Activated CD8-positive, alpha-beta memory T cell treated with anti-CD3 and anti-CD28 coated beads, Interleukin-2, amount 10 ng/mL, durations not matched to agents 7 days and 5 days (primary cell): ENCODE data around the gene NRARP. TPM values are rescaled to one million over a fixed set of nuclear protein-coding genes. Genes with fewer than 3 reads are reported as not detected.
"Not testable (repeated sequence)": the region's sequence is repeated elsewhere in the genome, so short reads cannot be mapped to it uniquely, and the experiment has no call there.

Experiments
- ATAC-seq: fragments of 150-1000 bp; cut with Tn5 transposase; one replicate; pipeline ENCODE4 v1.10.0; 2021; ENCODE audit warnings: moderate library complexity
- CTCF ChIA-PET: fragments of 350-600 bp; sonication (Branson Sonifier 250); formaldehyde crosslinking; loops from one replicate; lab custom pipeline; 2021; ENCODE audit warnings: antibody characterized with exemption; lab: Charles Lee
- DNase-seq: peaks from one replicate; pipeline ENCODE4 v3.0.0-alpha.2; 2020
- H3K27ac Mint-ChIP-seq: one replicate; pipeline ENCODE4 v1.8.0; 2021; ENCODE audit warnings: mild to moderate bottlenecking, mixed read lengths
- H3K27me3 Mint-ChIP-seq: one replicate; pipeline ENCODE4 v1.8.0; 2021; ENCODE audit warnings: mixed read lengths
- H3K36me3 Mint-ChIP-seq: one replicate; pipeline ENCODE4 v1.8.0; 2021; ENCODE audit warnings: mild to moderate bottlenecking, mixed read lengths
- H3K4me1 Mint-ChIP-seq: one replicate; pipeline ENCODE4 v1.8.0; 2021; ENCODE audit warnings: mixed read lengths
- H3K4me3 Mint-ChIP-seq: one replicate; pipeline ENCODE4 v1.8.0; 2021; ENCODE audit warnings: mild to moderate bottlenecking, moderate library complexity, mixed read lengths
- H3K9me3 Mint-ChIP-seq: one replicate; pipeline ENCODE4 v1.8.0; 2022; ENCODE audit warnings: low read depth, mixed read lengths
- total RNA-seq, 2 experiments: library from RNA; stranded (reverse); gene quantifications; one replicate each; pipeline ENCODE4 v1.2.3, GENCODE V29; 2021

NRARP gene, protein sequence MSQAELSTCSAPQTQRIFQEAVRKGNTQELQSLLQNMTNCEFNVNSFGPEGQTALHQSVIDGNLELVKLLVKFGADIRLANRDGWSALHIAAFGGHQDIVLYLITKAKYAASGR
- 1 to 10 TPM; 1.6 to 4.5 TPM for total RNA-seq

DNA sequence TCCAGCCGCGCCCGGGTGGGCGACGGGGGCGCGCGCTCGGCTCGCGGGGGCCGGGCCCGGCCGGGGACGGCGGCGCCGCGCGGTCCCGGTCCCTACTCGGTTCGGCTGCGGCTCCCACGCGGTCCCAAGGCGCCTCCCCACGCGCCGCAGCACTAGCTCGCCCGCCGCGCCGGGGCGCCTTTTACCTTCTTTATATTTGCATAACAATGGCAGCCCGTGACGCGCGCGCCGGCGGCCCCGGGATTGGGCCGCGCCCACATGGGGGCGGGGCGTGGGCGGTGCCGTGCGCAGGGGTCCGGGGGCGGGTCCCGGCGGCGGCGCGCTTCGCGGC, at the start of gene NRARP:
Gene NRARP, minus strand, starts transcription at position 154 of the 331 bp plus-strand sequence. CDS start 343 bp downstream, outside the sequence.
- Mint-ChIP-seq H3K27ac (no peak within 1 kb of the TSS), H3K4me3 (peak within 1 kb of the TSS; percentile 70), H3K36me3 (no peaks in the 10 kb centered on the region), H3K9me3 (no peaks in the 10 kb centered on the region), H3K4me1 (peaks cover 17% of the 10 kb centered on the region), H3K27me3 (peaks cover 32% of the 10 kb centered on the region)
- CTCF ChIA-PET, result interaction anchor here (0.6 to 3.3 kb wide), 25 partner anchors 9 to 255 kb away, joined by 3 to 15 read pairs (median 3); partner anchors contain the start of genes EXD3, NOXA1, NSMF and TOR4A
- ATAC-seq, result peak; percentile 79
- DNase-seq, result peak; percentile 89

DNA sequence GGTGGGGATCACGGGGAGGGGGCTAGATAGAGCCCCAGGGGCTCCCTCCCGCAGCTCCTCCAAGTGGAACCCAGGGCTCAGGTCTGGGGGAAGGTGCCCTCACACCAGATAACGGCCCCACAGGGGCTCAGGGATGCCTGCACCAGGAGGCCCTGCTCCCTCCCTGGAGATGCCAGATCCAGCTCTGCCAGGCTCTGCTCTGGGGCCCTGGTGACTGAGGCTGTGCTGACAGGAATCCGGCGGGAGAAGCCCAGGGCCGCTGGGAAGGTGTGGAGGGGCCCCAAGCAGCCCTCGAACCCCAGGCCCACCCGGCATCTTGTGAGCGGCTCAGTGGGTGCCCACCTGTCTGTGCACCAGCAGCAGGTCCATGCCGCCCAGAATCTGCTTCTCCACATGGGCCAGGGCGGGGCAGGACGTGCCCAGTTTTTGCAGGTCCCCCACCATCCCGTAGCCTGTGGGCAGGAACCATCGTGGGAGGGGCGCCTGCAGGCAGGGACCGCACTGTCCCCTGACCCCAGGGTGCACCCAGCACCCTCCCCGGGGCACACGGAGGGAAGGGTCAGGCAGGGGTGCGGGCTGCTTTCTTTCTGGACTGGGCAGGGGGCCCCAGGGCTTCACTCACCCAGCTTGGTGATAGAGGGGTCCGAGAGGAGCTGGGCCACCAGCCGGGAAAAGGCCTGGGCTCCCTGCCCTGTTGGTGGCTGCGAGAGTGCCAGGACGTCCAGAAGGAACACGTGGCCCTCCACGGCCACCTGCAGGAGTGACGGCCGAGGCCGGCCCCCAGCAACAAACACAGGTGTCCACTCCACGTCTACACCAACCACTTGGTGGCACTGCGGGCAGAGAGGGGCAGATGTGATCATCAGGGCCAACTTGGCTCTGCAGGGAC, 48.9 kb upstream of the NRARP start:
- ATAC-seq, result no peak
- peaks cover 3% of the 10 kb centered on the region for H3K9me3 Mint-ChIP-seq
- DNase-seq, result no peak

GRCh38 chr9:137349471-137350033, 47.5 kb upstream of the NRARP start:
- H3K36me3 Mint-ChIP-seq, result no peaks in the 10 kb centered on the region
- H3K4me1 Mint-ChIP-seq, result no peaks in the 10 kb centered on the region
- no peak overlapping the region for H3K4me3 Mint-ChIP-seq
- no peaks in the 10 kb centered on the region for H3K27me3 Mint-ChIP-seq
- ATAC-seq (no peak), DNase-seq (no peak)
- peaks cover 3% of the 10 kb centered on the region for H3K9me3 Mint-ChIP-seq
- H3K27ac Mint-ChIP-seq, result no peak overlapping the region
- CTCF ChIA-PET, result interaction anchor here (0.6 kb wide), 1 partner anchor 11 kb away, joined by 3 read pairs; no protein-coding TSS in a partner anchor

More for the DNA sequence above, 48.9 kb upstream of the NRARP start:
- Mint-ChIP-seq H3K36me3 (no peaks in the 10 kb centered on the region), H3K4me3 (no peak overlapping the region), H3K27ac (no peak overlapping the region), H3K27me3 (no peaks in the 10 kb centered on the region), H3K4me1 (no peaks in the 10 kb centered on the region)
- CTCF ChIA-PET, result no interaction called here

GRCh38 chr9:137348769-137349470, 46.8 kb upstream of the NRARP start:
- ATAC-seq (no peak), DNase-seq (no peak)
- CTCF ChIA-PET, result interaction anchor here (0.6 kb wide), 1 partner anchor 10 kb away, joined by 3 read pairs; no protein-coding TSS in a partner anchor
- no peaks in the 10 kb centered on the region for H3K27me3 Mint-ChIP-seq
- no peak overlapping the region for H3K27ac Mint-ChIP-seq
- H3K4me1 Mint-ChIP-seq, result no peaks in the 10 kb centered on the region
- no peaks in the 10 kb centered on the region for H3K36me3 Mint-ChIP-seq
- H3K4me3 Mint-ChIP-seq, result no peak overlapping the region
- H3K9me3 Mint-ChIP-seq, result peaks cover 3% of the 10 kb centered on the region

DNA sequence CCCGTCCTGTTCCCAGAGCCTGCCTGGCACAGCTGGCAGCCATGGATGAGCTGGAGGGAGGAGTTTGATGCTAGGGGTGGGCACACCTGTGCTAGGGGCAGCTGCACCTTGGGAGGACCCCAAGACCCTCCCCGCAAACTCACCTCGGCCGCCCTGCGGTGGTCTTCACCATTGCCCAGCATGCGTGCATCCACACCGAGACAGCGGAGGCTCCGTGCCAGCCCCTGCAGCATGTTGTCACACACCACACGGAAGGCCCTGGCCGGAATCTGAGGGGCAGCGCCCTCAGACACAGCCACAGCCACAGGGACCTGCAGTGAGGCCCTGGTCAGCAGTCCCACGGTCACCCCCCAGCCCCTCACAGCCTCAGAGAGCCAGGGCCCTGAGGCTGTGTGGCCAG, 45.9 kb upstream of the NRARP start:
- CTCF ChIA-PET, result no interaction called here
- peaks cover 3% of the 10 kb centered on the region for H3K9me3 Mint-ChIP-seq

DNA sequence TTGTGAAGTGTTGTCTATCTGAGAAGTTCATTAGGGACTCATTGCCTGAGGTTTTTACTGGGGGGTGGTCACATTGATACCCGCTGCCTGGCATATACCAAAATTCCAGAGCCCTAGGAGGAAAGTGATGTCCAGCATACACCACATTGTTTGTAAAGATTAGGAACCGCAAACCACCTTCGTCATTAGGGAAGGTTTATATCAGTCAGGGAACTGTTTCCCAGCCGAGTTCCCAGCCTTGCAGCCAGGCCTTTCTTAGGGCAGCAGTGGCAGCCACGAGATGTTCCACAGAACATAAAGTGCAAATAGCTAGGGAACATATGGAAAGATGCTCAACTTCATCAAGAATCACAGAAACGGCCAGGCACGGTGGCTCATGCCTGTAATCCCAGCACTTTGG, 40.4 kb upstream of the NRARP start:
- H3K27ac Mint-ChIP-seq, result no peak overlapping the region
- no peaks in the 10 kb centered on the region for H3K27me3 Mint-ChIP-seq
- CTCF ChIA-PET, result no interaction called here
- no peaks in the 10 kb centered on the region for H3K36me3 Mint-ChIP-seq
- no peaks in the 10 kb centered on the region for H3K4me1 Mint-ChIP-seq
- no peak overlapping the region for H3K4me3 Mint-ChIP-seq
- DNase-seq, result no peak
- no peak for ATAC-seq
- H3K9me3 Mint-ChIP-seq, result peaks cover 3% of the 10 kb centered on the region

More for the DNA sequence above, 45.9 kb upstream of the NRARP start:
- DNase-seq, result no peak
- Mint-ChIP-seq H3K27me3 (no peaks in the 10 kb centered on the region), H3K36me3 (no peaks in the 10 kb centered on the region), H3K4me1 (no peaks in the 10 kb centered on the region), H3K4me3 (no peak overlapping the region), H3K27ac (no peak overlapping the region)
- no peak for ATAC-seq

DNA sequence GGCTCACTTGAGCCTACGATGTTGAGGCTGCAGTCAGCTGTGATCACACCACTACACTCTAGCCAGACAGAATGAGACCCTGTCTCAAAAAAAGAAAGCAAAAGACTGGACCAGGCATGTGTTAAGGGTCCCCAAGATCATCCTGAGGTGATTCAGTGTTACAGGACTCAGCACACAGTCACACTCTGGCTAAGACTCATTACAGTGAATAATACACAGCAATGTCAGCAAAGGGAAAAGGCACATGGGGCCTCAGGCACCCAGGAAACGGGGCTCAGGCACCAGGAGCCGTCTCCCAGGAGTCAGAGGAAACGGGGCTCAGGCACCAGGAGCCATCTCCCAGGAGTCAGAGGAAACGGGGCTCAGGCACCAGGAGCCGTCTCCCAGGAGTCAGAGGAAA, 39.2 kb upstream of the NRARP start:
- no peak overlapping the region for H3K27ac Mint-ChIP-seq
- H3K36me3 Mint-ChIP-seq, result no peaks in the 10 kb centered on the region
- no peak for DNase-seq
- CTCF ChIA-PET, result no interaction called here
- no peaks in the 10 kb centered on the region for H3K27me3 Mint-ChIP-seq
- no peaks in the 10 kb centered on the region for H3K9me3 Mint-ChIP-seq
- no peaks in the 10 kb centered on the region for H3K4me1 Mint-ChIP-seq
- H3K4me3 Mint-ChIP-seq, result no peak overlapping the region
- ATAC-seq, result no peak

- H3K27ac Mint-ChIP-seq, DNase-seq, H3K27me3 Mint-ChIP-seq, H3K4me1 Mint-ChIP-seq, CTCF ChIA-PET, ATAC-seq, H3K36me3 Mint-ChIP-seq, H3K9me3 Mint-ChIP-seq, H3K4me3 Mint-ChIP-seq: not testable (repeated sequence)
Measured at GRCh38 chr9:137339908-137340462, 37.9 kb upstream of the NRARP start.

- no peak overlapping the region for H3K4me3 Mint-ChIP-seq
- no peaks in the 10 kb centered on the region for H3K9me3 Mint-ChIP-seq
- DNase-seq, result no peak
- CTCF ChIA-PET, result no interaction called here
- H3K4me1 Mint-ChIP-seq, result no peaks in the 10 kb centered on the region
- H3K36me3 Mint-ChIP-seq, result no peaks in the 10 kb centered on the region
- no peaks in the 10 kb centered on the region for H3K27me3 Mint-ChIP-seq
- H3K27ac Mint-ChIP-seq, result no peak overlapping the region
- ATAC-seq, result no peak
Measured at GRCh38 chr9:137339045-137339907, 37.2 kb upstream of the NRARP start.

GRCh38 chr9:137336735-137337134, 34.7 kb upstream of the NRARP start:
- no peaks in the 10 kb centered on the region for H3K36me3 Mint-ChIP-seq
- no peak overlapping the region for H3K4me3 Mint-ChIP-seq
- ATAC-seq, result no peak
- no peak for DNase-seq
- H3K9me3 Mint-ChIP-seq, result peaks cover 2% of the 10 kb centered on the region
- CTCF ChIA-PET, result no interaction called here
- H3K4me1 Mint-ChIP-seq, result no peaks in the 10 kb centered on the region
- no peak overlapping the region for H3K27ac Mint-ChIP-seq
- H3K27me3 Mint-ChIP-seq, result no peaks in the 10 kb centered on the region

DNA sequence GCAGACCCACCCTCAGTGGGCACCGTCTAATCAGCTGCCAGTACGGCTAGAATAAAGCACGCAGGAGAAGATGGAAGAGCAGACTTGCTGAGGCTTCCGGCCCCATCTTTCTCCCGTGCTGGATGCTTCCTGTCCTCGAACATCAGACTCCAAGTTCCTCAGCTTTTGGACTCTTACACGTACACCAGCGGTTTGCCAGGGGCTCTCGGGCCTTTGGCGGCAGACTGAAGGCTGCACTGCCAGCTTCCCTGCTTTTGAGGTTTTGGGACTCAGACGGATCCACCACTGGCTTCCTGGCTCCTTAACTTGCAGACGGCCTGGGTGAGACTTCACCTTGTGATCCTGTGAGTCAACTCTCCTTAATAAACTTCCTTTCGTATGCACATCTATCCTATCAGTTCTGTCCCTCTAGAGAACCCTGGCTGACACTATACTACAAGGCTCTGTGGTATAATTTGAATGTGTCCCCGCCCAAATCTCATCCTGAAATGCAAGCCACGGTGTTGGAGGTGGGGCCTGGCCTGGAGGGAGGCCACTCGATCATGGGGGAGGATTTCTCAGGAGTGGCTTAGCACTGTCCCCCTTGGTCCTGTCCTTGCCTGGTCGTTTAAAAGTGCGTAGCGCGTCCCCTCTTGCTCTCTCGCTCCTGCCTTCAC, 31.1 kb upstream of the NRARP start:
- H3K4me3 Mint-ChIP-seq, result no peak overlapping the region
- CTCF ChIA-PET, result no interaction called here

GRCh38 chr9:137331929-137332328, 29.9 kb upstream of the NRARP start:
- peaks cover 2% of the 10 kb centered on the region for H3K36me3 Mint-ChIP-seq
- DNase-seq (no peak), ATAC-seq (no peak)
- H3K4me3 Mint-ChIP-seq, result no peak overlapping the region
- no peaks in the 10 kb centered on the region for H3K27me3 Mint-ChIP-seq
- peaks cover under 1% of the 10 kb centered on the region for H3K4me1 Mint-ChIP-seq
- H3K27ac Mint-ChIP-seq, result no peak overlapping the region
- peaks cover 7% of the 10 kb centered on the region for H3K9me3 Mint-ChIP-seq
- CTCF ChIA-PET, result no interaction called here

More for the DNA sequence above, 31.1 kb upstream of the NRARP start:
- H3K27me3 Mint-ChIP-seq, result no peaks in the 10 kb centered on the region
- ATAC-seq (no peak), DNase-seq (no peak)
- no peak overlapping the region for H3K27ac Mint-ChIP-seq
- H3K9me3 Mint-ChIP-seq, result peaks cover 4% of the 10 kb centered on the region
- H3K4me1 Mint-ChIP-seq, result no peaks in the 10 kb centered on the region
- H3K36me3 Mint-ChIP-seq, result peaks cover 2% of the 10 kb centered on the region
